Measurements from ENCODE around the gene WASF3. TPM values are rescaled to one million over a fixed set of nuclear protein-coding genes. Genes with fewer than 3 reads are reported as not detected.

The WASF3 gene
- total and polyA plus RNA-seq, 10 of the 15 experiments (the other 5 are each of a cell fraction or from before 2014, with no cell fraction given), result under 0.01 to 0.10 (median 0.01) TPM; not detected in 7

DNA sequence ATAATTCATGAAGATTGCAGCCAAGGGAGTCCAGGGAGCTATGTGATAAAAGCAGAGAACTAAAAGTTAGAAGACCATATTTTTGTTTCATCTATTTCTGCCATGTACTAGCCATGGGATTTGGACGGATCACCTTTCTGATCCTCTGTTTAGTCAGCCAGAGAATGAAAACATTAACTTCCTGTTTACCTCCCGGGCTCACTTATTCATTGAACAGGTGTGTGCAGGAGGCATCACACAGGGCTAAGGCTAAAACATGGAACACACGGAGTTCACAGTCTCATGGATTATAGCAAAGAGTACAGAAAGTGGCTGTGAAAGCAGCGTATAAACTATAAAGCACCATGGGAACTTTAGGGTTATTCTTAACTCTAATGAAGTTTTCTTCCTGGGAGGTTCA, 106.3 kb downstream of the WASF3 start:
- ChIA-PET RAD21 (ENCODE audit: unreplicated experiment) (no interaction called here), SMC1A (ENCODE audit: uncharacterized antibody, unreplicated experiment) (no interaction called here), CTCF (no interaction called here), POLR2A (no interaction called here)
- no peak for FAIRE-seq
- intact Hi-C loops (cut with micrococcal nuclease; ENCODE audit: unreplicated experiment), result no loop called here
- no peaks in the 10 kb centered on the region for H4K20me1 ChIP-seq (ENCODE audit: control insufficient read depth, insufficient read depth)
- H3K27ac ChIP-seq (ENCODE audit: control insufficient read depth, insufficient read depth), result no peak overlapping the region
- WGBS (ENCODE audit: insufficient coverage, insufficient replicate concordance, low lambda C conversion rate, missing lambda C conversion rate), result 28% methylated on average over 4 of the region's 4 CpGs
- no peaks in the 10 kb centered on the region for H3K9me3 ChIP-seq (replicated peaks; ENCODE audit: control insufficient read depth, insufficient read depth, low read length)
- H3K79me2 ChIP-seq (ENCODE audit: control insufficient read depth, insufficient read depth, low read length), result no peaks in the 10 kb centered on the region
- H3K36me3 ChIP-seq (ENCODE audit: control insufficient read depth in 2 of 2, insufficient read depth in 2 of 2, low read length in 1 of 2), result no peaks in the 10 kb centered on the region
- no peak overlapping the region for H2AFZ ChIP-seq (ENCODE audit: control insufficient read depth, low read depth, low read length)
- no peak for ATAC-seq
- 0 out of 4 replicates have a peak, but pooled peaks cover 0 to 1% of the 10 kb centered on the region in 2 experiments for H3K27me3 ChIP-seq (replicated peaks in 1 of 2; ENCODE audit: control insufficient read depth in 2 of 2, insufficient read depth in 2 of 2, low read length in 1 of 2)
- in situ Hi-C loops (cut with MboI), result no loop called here
- no peak overlapping the region for H3K9ac ChIP-seq (ENCODE audit: control insufficient read depth, insufficient read depth, low read length)
- no peaks in the 10 kb centered on the region for H3K4me1 ChIP-seq (ENCODE audit: control insufficient read depth, insufficient read depth, low read length)
- no peak for DNase-seq (ENCODE audit: low read depth, low spot score)
- no TSS peak for BruUV-seq (replicated peaks)
- H3K4me2 ChIP-seq (ENCODE audit: control insufficient read depth, insufficient read depth), result no peak overlapping the region
- no peak overlapping the region for H3K4me3 ChIP-seq
- TF ChIP-seq SMARCA5 (IDR thresholded peaks at IDR 0.05), result no peak
- TF ChIP-seq HDAC2 (IDR thresholded peaks at IDR 0.05), result no peak
- TF ChIP-seq EZH2 (IDR thresholded peaks at IDR 0.05; ENCODE audit: borderline replicate concordance, control insufficient read depth, low read depth, low read length), result no peak
- TF ChIP-seq TARDBP (IDR thresholded peaks at IDR 0.05; ENCODE audit: borderline replicate concordance), result no peak
- no peak for TF ChIP-seq NR2C1 (IDR thresholded peaks at IDR 0.05)
- TF ChIP-seq YY1 (IDR thresholded peaks at IDR 0.05; ENCODE audit: low read depth, low read length), result no peak
- no peak for TF ChIP-seq YBX1 (IDR thresholded peaks at IDR 0.05)
- TF ChIP-seq EP300 (IDR thresholded peaks at IDR 0.05; ENCODE audit: borderline replicate concordance in 1 of 2, control insufficient read depth in 1 of 2, low read depth in 2 of 2, low read length in 2 of 2), result no peak
- no peak for TF ChIP-seq CHD1 (IDR thresholded peaks at IDR 0.05; ENCODE audit: low read depth, low read length)

DNA sequence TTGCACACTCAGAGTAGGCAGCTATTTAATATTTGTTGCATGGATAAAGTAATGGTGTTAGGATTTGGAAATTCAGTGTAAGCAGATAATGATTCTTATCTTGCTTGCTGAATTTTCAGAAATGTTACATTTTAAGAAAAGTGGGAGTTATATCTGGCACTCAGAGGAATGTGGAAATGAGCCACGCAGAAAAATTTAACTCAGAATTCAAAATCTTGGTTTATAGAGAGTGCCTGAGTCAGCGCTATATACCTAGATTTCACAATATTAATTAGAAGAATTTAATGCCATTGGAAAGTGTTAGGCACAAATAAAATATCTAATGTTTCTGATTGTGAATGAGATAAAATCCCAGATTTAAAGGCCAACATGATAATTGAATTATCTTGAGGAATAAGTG, 106.8 kb downstream of the WASF3 start:
- H3K4me2 ChIP-seq (ENCODE audit: control insufficient read depth, insufficient read depth), result no peak overlapping the region
- H3K9me3 ChIP-seq (replicated peaks; ENCODE audit: control insufficient read depth, insufficient read depth, low read length), result no peaks in the 10 kb centered on the region
- SMC1A ChIA-PET (ENCODE audit: uncharacterized antibody, unreplicated experiment), result no interaction called here
- no peak overlapping the region for H3K4me3 ChIP-seq
- ATAC-seq (no peak), DNase-seq (ENCODE audit: low read depth, low spot score) (no peak), FAIRE-seq (no peak)
- H2AFZ ChIP-seq (ENCODE audit: control insufficient read depth, low read depth, low read length), result no peak overlapping the region
- no peaks in the 10 kb centered on the region for H3K79me2 ChIP-seq (ENCODE audit: control insufficient read depth, insufficient read depth, low read length)
- BruUV-seq (replicated peaks), result no TSS peak
- no peak overlapping the region for H3K27ac ChIP-seq (ENCODE audit: control insufficient read depth, insufficient read depth)
- POLR2A ChIA-PET, result no interaction called here
- RAD21 ChIA-PET (ENCODE audit: unreplicated experiment), result no interaction called here
- no peaks in the 10 kb centered on the region for H4K20me1 ChIP-seq (ENCODE audit: control insufficient read depth, insufficient read depth)
- in situ Hi-C loops (cut with MboI) (no loop called here), intact Hi-C loops (cut with micrococcal nuclease; ENCODE audit: unreplicated experiment) (no loop called here)
- CTCF ChIA-PET, result no interaction called here
- no peaks in the 10 kb centered on the region for H3K36me3 ChIP-seq (ENCODE audit: control insufficient read depth in 2 of 2, insufficient read depth in 2 of 2, low read length in 1 of 2)
- 49% methylated on average over 2 of the region's 2 CpGs for WGBS (ENCODE audit: insufficient coverage, insufficient replicate concordance, low lambda C conversion rate, missing lambda C conversion rate)
- 0 out of 4 replicates have a peak, but pooled peaks cover 0 to 1% of the 10 kb centered on the region in 2 experiments for H3K27me3 ChIP-seq (replicated peaks in 1 of 2; ENCODE audit: control insufficient read depth in 2 of 2, insufficient read depth in 2 of 2, low read length in 1 of 2)
- no peak overlapping the region for H3K9ac ChIP-seq (ENCODE audit: control insufficient read depth, insufficient read depth, low read length)
- H3K4me1 ChIP-seq (ENCODE audit: control insufficient read depth, insufficient read depth, low read length), result no peaks in the 10 kb centered on the region
- TF ChIP-seq RBBP5 (conservative IDR thresholded peaks at IDR 0.05) (no peak), RUNX3 (IDR thresholded peaks at IDR 0.05; ENCODE audit: low read length) (no peak), TCF12 (IDR thresholded peaks at IDR 0.05; ENCODE audit: low read depth, low read length) (no peak), CBFB (IDR thresholded peaks at IDR 0.05; ENCODE audit: low read depth) (no peak), CHD4 (IDR thresholded peaks at IDR 0.05) (no peak), POU2F2 (IDR thresholded peaks at IDR 0.05; ENCODE audit: borderline replicate concordance, low read depth, low read length) (no peak), SMARCA5 (IDR thresholded peaks at IDR 0.05) (no peak), JUNB (IDR thresholded peaks at IDR 0.05) (no peak), MTA3 (IDR thresholded peaks at IDR 0.05; ENCODE audit: borderline replicate concordance, low read length) (no peak), NBN (IDR thresholded peaks at IDR 0.05) (no peak)
- TF ChIP-seq, protein P1, sequence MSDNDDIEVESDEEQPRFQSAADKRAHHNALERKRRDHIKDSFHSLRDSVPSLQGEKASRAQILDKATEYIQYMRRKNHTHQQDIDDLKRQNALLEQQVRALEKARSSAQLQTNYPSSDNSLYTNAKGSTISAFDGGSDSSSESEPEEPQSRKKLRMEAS (IDR thresholded peaks at IDR 0.05; ENCODE audit: low read depth, low read length), result no peak
- TF ChIP-seq, protein P2, sequence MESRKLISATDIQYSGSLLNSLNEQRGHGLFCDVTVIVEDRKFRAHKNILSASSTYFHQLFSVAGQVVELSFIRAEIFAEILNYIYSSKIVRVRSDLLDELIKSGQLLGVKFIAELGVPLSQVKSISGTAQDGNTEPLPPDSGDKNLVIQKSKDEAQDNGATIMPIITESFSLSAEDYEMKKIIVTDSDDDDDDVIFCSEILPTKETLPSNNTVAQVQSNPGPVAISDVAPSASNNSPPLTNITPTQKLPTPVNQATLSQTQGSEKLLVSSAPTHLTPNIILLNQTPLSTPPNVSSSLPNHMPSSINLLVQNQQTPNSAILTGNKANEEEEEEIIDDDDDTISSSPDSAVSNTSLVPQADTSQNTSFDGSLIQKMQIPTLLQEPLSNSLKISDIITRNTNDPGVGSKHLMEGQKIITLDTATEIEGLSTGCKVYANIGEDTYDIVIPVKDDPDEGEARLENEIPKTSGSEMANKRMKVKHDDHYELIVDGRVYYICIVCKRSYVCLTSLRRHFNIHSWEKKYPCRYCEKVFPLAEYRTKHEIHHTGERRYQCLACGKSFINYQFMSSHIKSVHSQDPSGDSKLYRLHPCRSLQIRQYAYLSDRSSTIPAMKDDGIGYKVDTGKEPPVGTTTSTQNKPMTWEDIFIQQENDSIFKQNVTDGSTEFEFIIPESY (IDR thresholded peaks at IDR 0.05), result no peak
